CD4-positive, alpha-beta T cell (primary cell): ENCODE results near the gene ABHD8. TPM values are rescaled to one million over a fixed set of nuclear protein-coding genes. Genes with fewer than 3 reads are reported as not detected.
A peak's percentile ranks its signal among the peaks of the same experiment; 100 is the strongest.

Source experiments
- ATAC-seq: fragments of 200-7000 bp; cut with Tn5 transposase; one replicate; pipeline ENCODE4 v1.10.0; 2022; ENCODE audit warnings: mild to moderate bottlenecking; ENCODE audit not compliant: poor library complexity
- CTCF ChIA-PET: fragments of 350-600 bp; sonication (Branson Sonifier 250); formaldehyde crosslinking; loops from one replicate; lab custom pipeline; 2021; ENCODE audit warnings: antibody characterized with exemption, inconsistent platforms; lab: Charles Lee
- POLR2A ChIA-PET: fragments of 350-600 bp; sonication (Branson Sonifier 250); formaldehyde crosslinking; loops from one replicate; lab custom pipeline; 2021; ENCODE audit warnings: antibody characterized with exemption, inconsistent platforms; lab: Charles Lee
- DNase-seq, 14 experiments: peaks; one replicate each; pipeline ENCODE4 v3.0.0-alpha.2; 2013 to 2020; ENCODE audit warnings: mixed read lengths in 2 of 14
- H3K27ac ChIP-seq, 2 donors: one replicate each; pipeline versions ENCODE4 v1.5.1 to v1.7.0; 2013; ENCODE audit warnings: low read length in 2 of 2, low read depth in 1 of 2, mild to moderate bottlenecking in 1 of 2
- H3K27me3 ChIP-seq, 2 experiments: 1 replicate in 1 of 2; 2 replicates in 1 of 2; pipeline versions ENCODE4 v1.6.1 to v1.7.0; 2013; ENCODE audit warnings: low read length in 2 of 2, control low read depth in 1 of 2, mild to moderate bottlenecking in 1 of 2, moderate library complexity in 1 of 2; ENCODE audit not compliant: insufficient read depth in 2 of 2, control insufficient read depth in 1 of 2
- H3K36me3 ChIP-seq: one replicate; pipeline ENCODE4 v1.6.1; 2013; ENCODE audit warnings: low read length, control low read depth; ENCODE audit not compliant: insufficient read depth
- H3K4me1 ChIP-seq: one replicate; pipeline ENCODE4 v1.6.1; 2013; ENCODE audit warnings: low read length, control low read depth; ENCODE audit not compliant: insufficient read depth
- H3K4me3 ChIP-seq: one replicate; pipeline ENCODE4 v1.5.1; 2013; ENCODE audit warnings: mild to moderate bottlenecking, low read length, moderate library complexity
- H3K9me3 ChIP-seq, 2 experiments: 1 replicate in 1 of 2; 2 replicates in 1 of 2; pipeline versions ENCODE4 v1.6.1 to v1.7.0; 2013; ENCODE audit warnings: low read length in 2 of 2, mild to moderate bottlenecking in 2 of 2, control low read depth in 1 of 2, moderate library complexity in 1 of 2; ENCODE audit not compliant: control insufficient read depth in 1 of 2, insufficient read depth in 1 of 2
- H3K27ac Mint-ChIP-seq: one replicate; pipeline ENCODE4 v1.8.0; 2020; ENCODE audit warnings: mixed read lengths
- H3K27me3 Mint-ChIP-seq: one replicate; pipeline ENCODE4 v1.8.0; 2021; ENCODE audit warnings: mixed read lengths
- H3K36me3 Mint-ChIP-seq: one replicate; pipeline ENCODE4 v1.8.0; 2021; ENCODE audit warnings: low read depth, mixed read lengths
- H3K4me1 Mint-ChIP-seq: one replicate; pipeline ENCODE4 v1.8.0; 2021; ENCODE audit warnings: low read depth, mixed read lengths
- H3K4me3 Mint-ChIP-seq: one replicate; pipeline ENCODE4 v1.8.0; 2020; ENCODE audit warnings: mild to moderate bottlenecking, mixed read lengths
- H3K9me3 Mint-ChIP-seq: one replicate; pipeline ENCODE4 v1.8.0; 2020; ENCODE audit warnings: mixed read lengths
- intact Hi-C, 2 experiments: fragments of 100-400 bp; cut with DNase I in 1 of 2; cut with micrococcal nuclease in 1 of 2; formaldehyde crosslinking; loops; one replicate each; pipeline versions ENCODE4 v1.15.1 to v1.9.0; 2023 to 2025; cut with DNase I, micrococcal nuclease
- total RNA-seq, 174 experiments: library from RNA in 2 of 174; stranded (reverse) in 2 of 174; gene quantifications; one replicate each; pipeline ENCODE4 v1.2.3 and lab custom pipeline; 2021 to 2026
- TF ChIP-seq, protein P1 (sequence below): fragments of 200-600 bp; IDR thresholded peaks from one replicate; pipeline ENCODE4 v1.8.0; 2022; ENCODE audit warnings: antibody characterized with exemption, mild to moderate bottlenecking

ABHD8 gene
- total RNA-seq, 2 experiments from 2014 or later, result 4.4 to 4.6 TPM

DNA sequence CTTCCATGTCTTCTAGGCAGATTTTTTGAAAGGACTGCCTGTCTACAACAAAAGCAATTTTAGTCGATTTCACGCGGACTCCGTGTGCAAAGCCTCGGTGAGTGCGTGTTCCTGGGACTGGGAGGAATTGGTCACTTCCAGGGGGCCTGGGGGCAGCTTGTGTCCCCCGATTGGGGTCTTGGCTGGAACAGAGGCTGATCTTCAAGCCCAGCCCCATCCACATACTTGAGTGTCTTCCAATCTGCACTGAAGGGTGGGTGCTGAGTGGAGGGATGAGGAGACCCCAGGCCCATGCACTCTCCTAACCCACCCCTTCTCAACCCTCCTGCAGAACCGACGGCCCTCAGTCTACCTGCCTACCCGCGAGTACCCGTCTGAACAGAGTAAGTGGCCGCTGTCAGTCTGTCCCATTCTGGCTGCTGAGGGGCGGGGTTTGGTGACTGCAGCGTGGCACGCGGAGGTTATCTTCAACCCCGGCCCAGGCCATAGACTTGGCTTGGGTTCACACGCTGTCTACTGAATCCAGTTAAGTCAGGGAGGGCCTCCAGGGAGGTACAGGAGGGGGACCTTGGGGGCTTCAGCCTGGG, 10.9 kb upstream of the ABHD8 start:
- H3K36me3 Mint-ChIP-seq, result peaks cover 55% of the 10 kb centered on the region
- H3K27me3 Mint-ChIP-seq, result no peaks in the 10 kb centered on the region
- intact Hi-C loops, result no loop called here
- TF ChIP-seq, protein P1, sequence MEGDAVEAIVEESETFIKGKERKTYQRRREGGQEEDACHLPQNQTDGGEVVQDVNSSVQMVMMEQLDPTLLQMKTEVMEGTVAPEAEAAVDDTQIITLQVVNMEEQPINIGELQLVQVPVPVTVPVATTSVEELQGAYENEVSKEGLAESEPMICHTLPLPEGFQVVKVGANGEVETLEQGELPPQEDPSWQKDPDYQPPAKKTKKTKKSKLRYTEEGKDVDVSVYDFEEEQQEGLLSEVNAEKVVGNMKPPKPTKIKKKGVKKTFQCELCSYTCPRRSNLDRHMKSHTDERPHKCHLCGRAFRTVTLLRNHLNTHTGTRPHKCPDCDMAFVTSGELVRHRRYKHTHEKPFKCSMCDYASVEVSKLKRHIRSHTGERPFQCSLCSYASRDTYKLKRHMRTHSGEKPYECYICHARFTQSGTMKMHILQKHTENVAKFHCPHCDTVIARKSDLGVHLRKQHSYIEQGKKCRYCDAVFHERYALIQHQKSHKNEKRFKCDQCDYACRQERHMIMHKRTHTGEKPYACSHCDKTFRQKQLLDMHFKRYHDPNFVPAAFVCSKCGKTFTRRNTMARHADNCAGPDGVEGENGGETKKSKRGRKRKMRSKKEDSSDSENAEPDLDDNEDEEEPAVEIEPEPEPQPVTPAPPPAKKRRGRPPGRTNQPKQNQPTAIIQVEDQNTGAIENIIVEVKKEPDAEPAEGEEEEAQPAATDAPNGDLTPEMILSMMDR, result no peak
- Histone ChIP-seq H3K27me3 (no peaks in the 10 kb centered on the region), H3K4me1 (peaks cover 43% of the 10 kb centered on the region), H3K36me3 (peaks cover 43% of the 10 kb centered on the region), H3K27ac (no peak overlapping the region), H3K9me3 (no peaks in the 10 kb centered on the region), H3K4me3 (no peak overlapping the region)
- H3K4me3 Mint-ChIP-seq, result peak overlapping the region; percentile 4
- ChIA-PET CTCF (no interaction called here), POLR2A (no interaction called here)
- no peak for ATAC-seq
- no peak overlapping the region for H3K27ac Mint-ChIP-seq
- peaks cover 20% of the 10 kb centered on the region for H3K4me1 Mint-ChIP-seq
- no peaks in the 10 kb centered on the region for H3K9me3 Mint-ChIP-seq
- no peak for DNase-seq

DNA sequence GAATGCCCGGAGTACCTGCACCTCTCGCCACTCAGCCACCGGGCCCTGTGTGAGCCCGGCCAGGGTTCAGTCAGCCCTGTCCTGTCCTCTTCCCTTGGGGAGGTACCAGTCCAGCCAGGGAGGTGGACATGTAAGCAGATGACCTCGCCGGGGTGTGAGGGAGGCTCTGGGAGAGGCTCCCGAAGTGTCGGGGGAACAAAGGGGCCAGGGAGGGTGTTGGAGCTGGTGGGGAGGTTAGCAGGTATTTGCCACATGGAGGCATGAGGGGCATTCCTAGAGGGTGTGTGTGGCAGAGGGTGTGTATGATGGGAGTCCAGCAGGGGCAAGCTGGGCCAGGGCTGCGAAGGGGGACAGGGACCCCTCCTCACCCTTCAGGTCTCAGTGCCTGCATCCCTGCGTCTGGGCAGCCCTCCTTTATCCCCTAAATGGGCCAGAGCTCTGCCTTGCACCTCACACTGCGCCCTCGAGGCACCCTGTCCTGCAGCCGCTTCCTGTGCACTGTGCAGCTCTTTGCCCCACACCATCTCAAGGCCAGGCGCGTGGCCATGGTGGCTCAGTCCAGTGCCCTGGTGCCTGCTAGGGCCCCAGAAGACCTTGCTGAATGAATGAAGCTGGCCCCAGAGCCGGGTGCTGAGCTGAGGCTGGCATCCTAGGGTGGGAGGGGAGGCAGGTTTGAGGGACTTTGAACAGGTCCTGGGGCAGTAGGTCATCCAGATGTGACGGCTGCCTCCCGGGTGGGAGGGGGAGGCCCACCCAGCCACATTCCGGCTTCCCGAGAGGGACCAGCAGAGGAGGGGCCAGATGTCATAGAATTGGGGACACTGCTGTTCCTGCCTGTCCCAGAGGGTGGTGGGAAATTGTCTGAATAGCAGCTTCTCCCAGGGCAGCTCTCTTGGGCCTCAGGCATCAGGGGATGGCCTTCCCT, 9.2 kb upstream of the ABHD8 start:
- Mint-ChIP-seq H3K27me3 (no peaks in the 10 kb centered on the region), H3K4me3 (no peak overlapping the region), H3K9me3 (no peaks in the 10 kb centered on the region), H3K36me3 (peaks cover 50% of the 10 kb centered on the region), H3K27ac (no peak overlapping the region), H3K4me1 (peaks cover 30% of the 10 kb centered on the region)
- no peak overlapping the region for H3K4me3 ChIP-seq
- ChIA-PET CTCF (no interaction called here), POLR2A (no interaction called here)
- TF ChIP-seq, protein P1, result no peak
- H3K9me3 ChIP-seq, result no peaks in the 10 kb centered on the region
- H3K27me3 ChIP-seq, result no peaks in the 10 kb centered on the region
- H3K4me1 ChIP-seq, result peaks cover 49% of the 10 kb centered on the region
- DNase-seq (no peak), ATAC-seq (no peak)
- H3K36me3 ChIP-seq, result peaks cover 38% of the 10 kb centered on the region
- intact Hi-C loops, result no loop called here
- H3K27ac ChIP-seq, result no peak overlapping the region

DNA sequence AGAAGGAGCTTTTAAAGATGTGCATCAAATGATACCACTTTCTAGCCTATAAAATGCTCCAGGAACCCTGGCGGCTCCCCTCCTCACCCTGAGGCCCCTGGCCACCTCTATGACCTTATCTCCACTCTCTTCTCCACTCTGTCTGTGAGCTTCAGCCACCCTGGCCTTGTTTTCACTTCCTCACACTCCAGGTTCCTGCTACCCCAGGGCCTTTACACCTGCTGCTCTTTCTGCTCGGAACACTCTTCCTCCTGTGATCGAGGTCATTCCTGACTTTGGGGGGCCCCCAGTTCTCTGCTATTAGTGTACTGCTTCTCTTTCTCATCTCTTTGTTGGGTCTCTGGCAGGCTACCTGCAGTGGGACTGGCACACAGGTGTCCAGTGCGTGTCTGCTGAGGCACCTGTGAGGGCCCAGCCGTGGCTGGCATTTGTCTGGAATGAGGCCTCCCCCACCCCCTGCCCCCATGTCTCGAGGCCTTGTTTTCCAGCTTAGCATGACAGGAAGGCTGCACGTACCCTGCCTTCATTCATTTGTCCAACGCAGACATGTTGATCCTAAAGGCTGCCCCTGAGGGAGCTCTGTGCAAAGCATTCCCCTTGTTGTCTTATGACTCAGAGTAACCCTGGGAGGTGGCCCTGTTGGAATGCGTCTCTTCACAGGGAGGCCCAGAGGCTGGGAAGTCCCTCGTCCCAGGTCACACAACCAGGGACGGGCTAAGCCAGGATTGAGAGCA, 8.4 kb upstream of the ABHD8 start:
- POLR2A ChIA-PET, result interaction anchor here (0.6 kb wide), 1 partner anchor 200 kb away, joined by 3 read pairs; the partner anchor contains the start of gene PGLS

More for the DNA sequence above, 8.4 kb upstream of the ABHD8 start:
- H3K27me3 Mint-ChIP-seq, result no peaks in the 10 kb centered on the region
- TF ChIP-seq, protein P1, result no peak
- Histone ChIP-seq H3K9me3 (no peaks in the 10 kb centered on the region), H3K27me3 (no peaks in the 10 kb centered on the region), H3K4me1 (peaks cover 46% of the 10 kb centered on the region), H3K36me3 (peaks cover 38% of the 10 kb centered on the region), H3K4me3 (no peak overlapping the region), H3K27ac (no peak overlapping the region)
- peaks cover 32% of the 10 kb centered on the region for H3K4me1 Mint-ChIP-seq
- intact Hi-C loops, result no loop called here
- no peaks in the 10 kb centered on the region for H3K9me3 Mint-ChIP-seq
- peak overlapping the region; percentile 74 for H3K27ac Mint-ChIP-seq
- peak overlapping the region; percentile 82 for H3K4me3 Mint-ChIP-seq
- CTCF ChIA-PET, result no interaction called here
- ATAC-seq (no peak), DNase-seq (no peak)
- peaks cover 42% of the 10 kb centered on the region for H3K36me3 Mint-ChIP-seq
